Measurements from ENCODE around the gene PDGFD. TPM values are rescaled to one million over a fixed set of nuclear protein-coding genes. Genes with fewer than 3 reads are reported as not detected.

PDGFD gene
- polyA plus RNA-seq, 1 of the 3 experiments (the other 2 are of a cell fraction), result 4.8 TPM

GRCh38 chr11:103936059-103936458 is 227.9 kb downstream of the PDGFD start:
- ChIA-PET CTCF (no interaction called here), POLR2A (no interaction called here)
- Histone ChIP-seq H3F3A (replicated peaks; ENCODE audit: insufficient read depth) (peaks cover 8% of the 10 kb centered on the region), H3K9ac (no peak overlapping the region), H3K4me2 (no peak overlapping the region), H3K36me3 (replicated peaks in 1 of 2; ENCODE audit: control insufficient read depth in 1 of 2, insufficient read depth in 2 of 2, low read length in 1 of 2) (no peaks in the 10 kb centered on the region), H4K20me1 (ENCODE audit: insufficient read depth) (no peaks in the 10 kb centered on the region), H3K9me3 (no peaks in the 10 kb centered on the region), H3K27ac (ENCODE audit: low read depth in 2 of 2, low read length in 1 of 2) (no peak overlapping the region), H2AFZ (ENCODE audit: low read depth) (no peak overlapping the region), H3K4me3 (ENCODE audit: low read depth in 2 of 2, low read length in 1 of 2) (no peak overlapping the region), H3K4me1 (ENCODE audit: control insufficient read depth in 1 of 2, insufficient read depth in 2 of 2, low read depth in 1 of 2, low read length in 1 of 2) (peaks cover 0 to 12% of the 10 kb centered on the region in 2 experiments; a peak in 2 of 4 replicates), H3K79me2 (ENCODE audit: insufficient read depth) (no peaks in the 10 kb centered on the region), H3K27me3 (ENCODE audit: insufficient read depth) (no peaks in the 10 kb centered on the region), H3K9me2 (no peaks in the 10 kb centered on the region)
- no peak for DNase-seq
- no peak for TF ChIP-seq RAD21 (IDR thresholded peaks at IDR 0.05; ENCODE audit: low read length)
- no peak for TF ChIP-seq CHD2 (IDR thresholded peaks at IDR 0.05; ENCODE audit: low read length, partially characterized antibody)
- TF ChIP-seq ZBTB33 (IDR thresholded peaks at IDR 0.05; ENCODE audit: borderline replicate concordance, low read depth), result no peak
- TF ChIP-seq RXRA (IDR thresholded peaks at IDR 0.05; ENCODE audit: borderline replicate concordance, low read depth), result no peak
- TF ChIP-seq FOSL2 (IDR thresholded peaks at IDR 0.05; ENCODE audit: borderline replicate concordance, low read depth), result peak; percentile 56; the same call in 1 of the 2 replicates
- TF ChIP-seq FOXJ3 (CRISPR knock-in tag; IDR thresholded peaks at IDR 0.05), result no peak
- no peak for TF ChIP-seq MAX (IDR thresholded peaks at IDR 0.05; ENCODE audit: low read depth)
- TF ChIP-seq, protein P1, sequence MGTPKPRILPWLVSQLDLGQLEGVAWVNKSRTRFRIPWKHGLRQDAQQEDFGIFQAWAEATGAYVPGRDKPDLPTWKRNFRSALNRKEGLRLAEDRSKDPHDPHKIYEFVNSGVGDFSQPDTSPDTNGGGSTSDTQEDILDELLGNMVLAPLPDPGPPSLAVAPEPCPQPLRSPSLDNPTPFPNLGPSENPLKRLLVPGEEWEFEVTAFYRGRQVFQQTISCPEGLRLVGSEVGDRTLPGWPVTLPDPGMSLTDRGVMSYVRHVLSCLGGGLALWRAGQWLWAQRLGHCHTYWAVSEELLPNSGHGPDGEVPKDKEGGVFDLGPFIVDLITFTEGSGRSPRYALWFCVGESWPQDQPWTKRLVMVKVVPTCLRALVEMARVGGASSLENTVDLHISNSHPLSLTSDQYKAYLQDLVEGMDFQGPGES (IDR thresholded peaks at IDR 0.05; ENCODE audit: low read depth, low read length), result no peak
- TF ChIP-seq TEAD4 (IDR thresholded peaks at IDR 0.05; ENCODE audit: borderline replicate concordance, insufficient read depth), result peak; percentile 41; the same call in 1 of the 2 replicates
- no peak for TF ChIP-seq RCOR1 (IDR thresholded peaks at IDR 0.05; ENCODE audit: low read length)
- no peak for TF ChIP-seq EZH2phosphoT487 (IDR thresholded peaks at IDR 0.05; ENCODE audit: borderline replicate concordance, low read depth)
- TF ChIP-seq, protein P2, sequence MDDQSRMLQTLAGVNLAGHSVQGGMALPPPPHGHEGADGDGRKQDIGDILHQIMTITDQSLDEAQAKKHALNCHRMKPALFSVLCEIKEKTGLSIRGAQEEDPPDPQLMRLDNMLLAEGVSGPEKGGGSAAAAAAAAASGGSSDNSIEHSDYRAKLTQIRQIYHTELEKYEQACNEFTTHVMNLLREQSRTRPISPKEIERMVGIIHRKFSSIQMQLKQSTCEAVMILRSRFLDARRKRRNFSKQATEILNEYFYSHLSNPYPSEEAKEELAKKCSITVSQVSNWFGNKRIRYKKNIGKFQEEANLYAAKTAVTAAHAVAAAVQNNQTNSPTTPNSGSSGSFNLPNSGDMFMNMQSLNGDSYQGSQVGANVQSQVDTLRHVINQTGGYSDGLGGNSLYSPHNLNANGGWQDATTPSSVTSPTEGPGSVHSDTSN (IDR thresholded peaks at IDR 0.05), result peak; percentile 76
- TF ChIP-seq YY1 (IDR thresholded peaks at IDR 0.05; ENCODE audit: low read depth), result no peak
- TF ChIP-seq, protein P3, sequence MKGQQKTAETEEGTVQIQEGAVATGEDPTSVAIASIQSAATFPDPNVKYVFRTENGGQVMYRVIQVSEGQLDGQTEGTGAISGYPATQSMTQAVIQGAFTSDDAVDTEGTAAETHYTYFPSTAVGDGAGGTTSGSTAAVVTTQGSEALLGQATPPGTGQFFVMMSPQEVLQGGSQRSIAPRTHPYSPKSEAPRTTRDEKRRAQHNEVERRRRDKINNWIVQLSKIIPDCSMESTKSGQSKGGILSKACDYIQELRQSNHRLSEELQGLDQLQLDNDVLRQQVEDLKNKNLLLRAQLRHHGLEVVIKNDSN (IDR thresholded peaks at IDR 0.05; ENCODE audit: borderline replicate concordance, low read depth), result no peak
- peak; percentile 66 for TF ChIP-seq TCF12 (IDR thresholded peaks at IDR 0.05)
- peak; percentile 76 for TF ChIP-seq JUND (IDR thresholded peaks at IDR 0.05)
- TF ChIP-seq SMC3 (IDR thresholded peaks at IDR 0.05; ENCODE audit: low read depth, low read length), result no peak
- peak in 1 of 2 experiments; percentile 23; a peak in 1 of 4 replicates for TF ChIP-seq EP300 (IDR thresholded peaks at IDR 0.05; ENCODE audit: borderline replicate concordance in 1 of 2, low read depth in 1 of 2, low read length in 1 of 2)
- TF ChIP-seq TAF1 (IDR thresholded peaks at IDR 0.05; ENCODE audit: borderline replicate concordance, low read depth, low read length), result no peak
- TF ChIP-seq NFIC (IDR thresholded peaks at IDR 0.05; ENCODE audit: borderline replicate concordance), result peak; percentile 61; the same call in 1 of the 2 replicates
- WGBS (ENCODE audit: low lambda C conversion rate), result 21% methylated on average over 1 of the region's 1 CpG
